Heart right ventricle (tissue), 16 donors: ENCODE data around the gene GATA1. TPM values are rescaled to one million over a fixed set of nuclear protein-coding genes. Genes with fewer than 3 reads are reported as not detected.
A peak's percentile ranks its signal among the peaks of the same experiment; 100 is the strongest.

Experiments used
- ATAC-seq, 8 donors: fragments of 200-7000 bp; cut with Tn5 transposase; one replicate each; pipeline ENCODE4 v1.9.1; 2020; ENCODE audit warnings: mild to moderate bottlenecking in 8 of 8, moderate library complexity in 8 of 8, moderate number of reproducible peaks in 1 of 8
- DNase-seq, 2 donors: peaks; one replicate each; pipeline ENCODE4 v3.0.0-alpha.2; 2020
- H3K27ac ChIP-seq, 10 donors: fragments of 200-600 bp; sonication (generic) in 2 of 10; one replicate each; pipeline versions ENCODE4 v1.5.0 to v1.8.0; 2020 to 2022; ENCODE audit warnings: mild to moderate bottlenecking in 3 of 10
- H3K27me3 ChIP-seq, 7 donors: fragments of 200-600 bp; one replicate each; pipeline ENCODE4 v1.8.0; 2021 to 2022; ENCODE audit warnings: mild to moderate bottlenecking in 2 of 7
- H3K36me3 ChIP-seq, 9 donors: fragments of 200-600 bp; sonication (generic) in 1 of 9; one replicate each; pipeline versions ENCODE4 v1.5.0 to v1.8.0; 2020 to 2022; ENCODE audit warnings: mild to moderate bottlenecking in 2 of 9
- H3K4me1 ChIP-seq, 9 donors: fragments of 200-600 bp; sonication (generic) in 1 of 9; one replicate each; pipeline versions ENCODE4 v1.5.0 to v1.8.0; 2020 to 2022; ENCODE audit warnings: mild to moderate bottlenecking in 4 of 9
- H3K4me3 ChIP-seq, 10 donors: fragments of 200-600 bp; sonication (generic) in 2 of 10; one replicate each; pipeline versions ENCODE4 v1.5.0 to v1.8.0; 2020 to 2022; ENCODE audit warnings: mild to moderate bottlenecking in 7 of 10, moderate library complexity in 2 of 10
- H3K9me3 ChIP-seq, 11 donors: fragments of 200-600 bp in 10 of 11; sonication (generic) in 2 of 11; one replicate each; pipeline versions ENCODE4 v1.5.0 to v1.8.0; 2013 to 2022; ENCODE audit warnings: mild to moderate bottlenecking in 2 of 11, control low read depth in 1 of 11, moderate library complexity in 1 of 11
- WGBS, 2 donors: extraction: QIAGEN DNeasy Blood & Tissue Kit; methylation state at CpG; one replicate each; pipeline ENCODE4 v1.1.7; 2013; ENCODE audit warnings: inconsistent platforms in 1 of 2; 5-methylcytosine and 5-hydroxymethylcytosine counted together
- intact Hi-C, 10 donors: fragments of 100-400 bp; cut with DNase I; formaldehyde crosslinking; loops; one replicate each; pipeline versions ENCODE4 v1.11.1 to v1.14.2; 2022
- polyA plus RNA-seq, 2 donors: library from polyadenylated mRNA; stranded (reverse); fragments of 200-250 nt; gene quantifications; one replicate each; pipeline ENCODE4 v1.2.3, GENCODE V29; 2013
- total RNA-seq, 10 donors: library from RNA; stranded (reverse); fragmentation: NEBNext Ultra II Directional in 3 of 10; extraction: Animal tissue kit (Norgen Biotek cat#: 25700) in 3 of 10; gene quantifications; one replicate each; pipeline versions ENCODE4 v1.2.1 to v1.2.4, GENCODE V29; 2021 to 2023
- TF ChIP-seq, protein P1 (sequence below), 9 donors: fragments of 200-600 bp; sonication (generic) in 2 of 9; IDR thresholded peaks; one replicate each; pipeline versions ENCODE4 v1.5.0 to v1.8.0; 2021 to 2022; ENCODE audit warnings: antibody characterized with exemption in 9 of 9, mild to moderate bottlenecking in 5 of 9, moderate library complexity in 1 of 9
- donor health status: Arrhythmogenic right ventricular cardiomyopathy.
- donor health status: ischemic (EF 13 %, LVEDD 7.1; RV severe dilation, severe dysfunction).
- donor health status: healthy with polysubstance abuse.
- donor health status: DM: no; HTN: yes; CAD: no.
- donor health status: DM: no; HTN: no; CAD: no.
- donor health status: ischemic (EF 25% LVEDD 6.9; RV normal size, moderate dysfunction).
- donor health status: ischemic (EF 25% LVEDD 5.7; RV mildly dilated, moderate dysfunction).
- donor health status: healthy.
- donor health status: DM: yes; HTN: yes; CAD: no.
- donor health status: Ischemic cardiomyopathy.
- donor health status: ischemic (EF 35%, LVEDD 5.7; RV mildly dilated, moderate dysfunction).
- donor health status: nonischemic (EF 11% LVEDD 7.7; RV severe dilation, severe dysfunction).
- donor health status: DM: yes; HTN: yes; CAD: no.
- donor health status: PGD.
- donor health status: ischemic (EF 29% LVEDD 5.4; RV normal size, mild dysfunction).
- donor health status: nonischemic (EF 23%, LVEDD 6.1; RV moderate dilation, normal function).

GATA1 gene
- total and polyA plus RNA-seq, 12 donors, result 0.07 to 0.25 (median 0.23) TPM; not detected in 9

DNA sequence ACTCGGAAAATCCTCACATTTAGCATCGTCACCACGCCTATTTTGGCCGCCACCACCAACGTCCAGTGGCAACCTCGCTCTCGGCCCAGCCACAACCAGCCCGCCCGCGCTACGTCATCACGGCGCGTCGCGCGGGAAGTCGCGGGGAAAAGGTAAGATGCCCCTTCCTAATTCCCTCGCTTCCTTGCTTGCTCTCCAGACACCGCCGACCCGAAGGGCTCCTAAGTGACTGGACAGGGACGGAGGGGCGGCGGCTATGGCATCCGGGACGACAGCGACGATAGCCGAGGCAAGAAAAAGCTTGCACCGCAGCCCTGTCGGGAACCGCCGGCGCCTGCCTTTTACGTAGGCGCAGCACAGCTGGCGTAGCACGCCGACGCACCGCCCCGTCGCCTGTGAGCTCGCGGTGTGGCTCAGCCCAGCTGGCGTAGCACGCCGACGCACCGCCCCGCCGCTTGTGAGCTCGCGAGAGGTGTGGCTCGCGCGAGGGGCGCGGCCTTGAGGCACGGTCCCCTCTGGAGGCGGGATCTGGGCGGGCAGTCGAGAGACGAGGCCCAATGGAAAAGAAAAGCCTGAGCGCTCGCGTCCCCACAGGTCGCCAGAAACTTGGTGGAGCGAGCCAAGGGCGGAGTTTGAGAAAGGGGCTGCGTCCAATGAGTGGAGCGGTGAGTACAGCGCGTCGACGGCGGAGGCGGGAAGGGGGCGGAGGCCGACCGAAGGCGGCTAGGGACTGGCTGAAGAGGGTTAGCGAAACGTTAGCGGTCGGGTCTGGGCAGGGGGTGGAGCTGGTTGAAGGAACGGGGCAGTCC lies 15.1 kb downstream of the GATA1 start, which contains the start of gene HDAC6:
TSS of gene HDAC6 (plus strand) at position 788 of the 809 bp plus-strand sequence. CDS start 626 bp downstream, outside the sequence.
- H3K27ac ChIP-seq, result peak within 1 kb of the TSS; percentile 84 to 97 (median 94)
- intact Hi-C loops, result loop anchor here in 4 of 10 donors (2.0 to 10.0 kb wide), 10 partner anchors 64 to 241 kb away; partner anchors contain the start of genes SUV39H1 (in 3 of the 4), PQBP1 (in 2 of the 4), TIMM17B (in 2 of the 4) and TFE3 (in 1 of the 4)
- WGBS, 2 donors, result 0% methylated on average over 72 to 88 of the region's 89 CpGs

GRCh38 chrX:48802089-48802904 lies 15.9 kb downstream of the GATA1 start:
- Histone ChIP-seq H3K27me3 (no peaks in the 10 kb centered on the region), H3K4me1 (peaks cover 0 to 16% (median 0%) of the 10 kb centered on the region in 9 donors), H3K27ac (peak overlapping the region; percentile 75 to 97 (median 93)), H3K4me3 (peak overlapping the region; percentile 25 to 74 (median 62)), H3K9me3 (peaks cover 0 to 11% (median 0%) of the 10 kb centered on the region in 11 donors), H3K36me3 (peaks cover 0 to 29% (median 0%) of the 10 kb centered on the region in 9 donors)
- TF ChIP-seq, protein P1, sequence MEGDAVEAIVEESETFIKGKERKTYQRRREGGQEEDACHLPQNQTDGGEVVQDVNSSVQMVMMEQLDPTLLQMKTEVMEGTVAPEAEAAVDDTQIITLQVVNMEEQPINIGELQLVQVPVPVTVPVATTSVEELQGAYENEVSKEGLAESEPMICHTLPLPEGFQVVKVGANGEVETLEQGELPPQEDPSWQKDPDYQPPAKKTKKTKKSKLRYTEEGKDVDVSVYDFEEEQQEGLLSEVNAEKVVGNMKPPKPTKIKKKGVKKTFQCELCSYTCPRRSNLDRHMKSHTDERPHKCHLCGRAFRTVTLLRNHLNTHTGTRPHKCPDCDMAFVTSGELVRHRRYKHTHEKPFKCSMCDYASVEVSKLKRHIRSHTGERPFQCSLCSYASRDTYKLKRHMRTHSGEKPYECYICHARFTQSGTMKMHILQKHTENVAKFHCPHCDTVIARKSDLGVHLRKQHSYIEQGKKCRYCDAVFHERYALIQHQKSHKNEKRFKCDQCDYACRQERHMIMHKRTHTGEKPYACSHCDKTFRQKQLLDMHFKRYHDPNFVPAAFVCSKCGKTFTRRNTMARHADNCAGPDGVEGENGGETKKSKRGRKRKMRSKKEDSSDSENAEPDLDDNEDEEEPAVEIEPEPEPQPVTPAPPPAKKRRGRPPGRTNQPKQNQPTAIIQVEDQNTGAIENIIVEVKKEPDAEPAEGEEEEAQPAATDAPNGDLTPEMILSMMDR (IDR thresholded peaks at IDR 0.05), result no peak
- peak; percentile 51 to 82 (median 64) for ATAC-seq
- intact Hi-C loops, result loop anchor here in 4 of 10 donors (5.0 to 10.0 kb wide), 8 partner anchors 65 to 127 kb away; partner anchors contain the start of genes SUV39H1 (in 3 of the 4), PQBP1 (in 2 of the 4) and TIMM17B (in 2 of the 4)
- DNase-seq, result peak; percentile 75 to 78
- WGBS, 2 donors, result 4 to 5% methylated on average over 35 to 39 of the region's 40 CpGs

More for the DNA sequence above, 15.1 kb downstream of the GATA1 start, which contains the start of gene HDAC6:
- peaks cover 0 to 11% (median 0%) of the 10 kb centered on the region in 11 donors for H3K9me3 ChIP-seq
- peak within 1 kb of the TSS; percentile 35 to 82 (median 65) for H3K4me3 ChIP-seq
- TF ChIP-seq, protein P1 (IDR thresholded peaks at IDR 0.05), result peak in 1 of 9 donors; percentile 5
- peaks cover 0 to 22% (median 0%) of the 10 kb centered on the region in 9 donors for H3K36me3 ChIP-seq
- H3K27me3 ChIP-seq, result no peaks in the 10 kb centered on the region
- H3K4me1 ChIP-seq, result peaks cover 0 to 16% (median 0%) of the 10 kb centered on the region in 9 donors
- peak; percentile 95 to 96 for DNase-seq
- peak; percentile 94 to 98 (median 96) for ATAC-seq

DNA sequence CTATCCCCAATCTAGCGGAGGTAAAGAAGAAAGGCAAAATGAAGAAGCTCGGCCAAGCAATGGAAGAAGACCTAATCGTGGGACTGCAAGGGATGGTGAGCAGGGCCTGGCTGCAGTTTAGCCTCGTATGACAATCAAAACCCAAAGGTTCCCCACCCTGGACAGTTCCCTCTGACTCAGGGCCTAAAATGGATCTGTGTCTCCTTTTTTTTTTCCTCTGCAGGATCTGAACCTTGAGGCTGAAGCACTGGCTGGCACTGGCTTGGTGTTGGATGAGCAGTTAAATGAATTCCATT lies 16.5 kb downstream of the GATA1 start:
- H3K36me3 ChIP-seq, result peaks cover 0 to 34% (median 0%) of the 10 kb centered on the region in 9 donors
- no peak for ATAC-seq
- peak overlapping the region in 9 of 10 donors; percentile 84 to 97 (median 93) for H3K27ac ChIP-seq
- H3K9me3 ChIP-seq, result peaks cover 0 to 11% (median 0%) of the 10 kb centered on the region in 11 donors
- TF ChIP-seq, protein P1 (IDR thresholded peaks at IDR 0.05), result no peak
- no peaks in the 10 kb centered on the region for H3K27me3 ChIP-seq
- H3K4me3 ChIP-seq, result peak overlapping the region in 8 of 10 donors; percentile 38 to 74 (median 64)
- 43% methylated on average over 4 of the region's 4 CpGs for WGBS, 2 donors
- H3K4me1 ChIP-seq, result peaks cover 0 to 16% (median 0%) of the 10 kb centered on the region in 9 donors
- DNase-seq, result no peak
- intact Hi-C loops, result loop anchor here in 4 of 10 donors (5.0 to 10.0 kb wide), 8 partner anchors 66 to 128 kb away; partner anchors contain the start of genes SUV39H1 (in 3 of the 4), PQBP1 (in 2 of the 4) and TIMM17B (in 2 of the 4)
